GM21717 (cell line): ENCODE results near the gene SLC11A2.
"Not testable (repeated sequence)": the region's sequence is repeated elsewhere in the genome, so short reads cannot be mapped to it uniquely, and the experiment has no call there.

Experiments used
- ATAC-seq: cut with Tn5 transposase; IDR thresholded peaks from one replicate; pipeline ENCODE4 v1.9.1; 2021; ENCODE audit warnings: mild to moderate bottlenecking, moderate library complexity; ENCODE audit not compliant: unreplicated experiment

SLC11A2 gene

GRCh38 chr12:51027342-51027835, 1.2 kb upstream of the SLC11A2 start:
- ATAC-seq, result no peak

DNA sequence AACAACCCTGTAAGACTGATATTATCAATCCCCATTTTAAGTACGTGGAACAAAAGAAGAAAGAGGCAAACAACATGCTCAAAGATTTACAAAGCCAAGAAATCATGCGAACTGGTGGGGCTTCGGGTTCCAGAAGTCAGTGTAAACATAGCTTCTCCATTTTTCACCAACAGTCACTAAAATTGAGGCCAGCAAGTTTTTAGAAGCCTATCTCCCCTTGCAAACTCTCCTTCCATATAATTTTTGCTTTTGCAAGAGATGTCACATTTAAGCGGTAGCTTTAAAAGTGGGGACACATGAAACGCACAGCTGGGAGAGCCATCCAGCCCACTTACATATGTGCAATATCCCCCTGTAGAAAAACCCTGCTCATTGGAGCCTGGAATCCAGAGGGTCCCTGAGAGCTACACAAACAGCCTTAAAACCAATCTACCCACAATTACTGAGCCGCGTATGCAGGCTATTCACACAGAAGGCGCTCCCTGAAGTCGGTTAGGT, 797 bp downstream of the SLC11A2 start:
- no peak for ATAC-seq

DNA sequence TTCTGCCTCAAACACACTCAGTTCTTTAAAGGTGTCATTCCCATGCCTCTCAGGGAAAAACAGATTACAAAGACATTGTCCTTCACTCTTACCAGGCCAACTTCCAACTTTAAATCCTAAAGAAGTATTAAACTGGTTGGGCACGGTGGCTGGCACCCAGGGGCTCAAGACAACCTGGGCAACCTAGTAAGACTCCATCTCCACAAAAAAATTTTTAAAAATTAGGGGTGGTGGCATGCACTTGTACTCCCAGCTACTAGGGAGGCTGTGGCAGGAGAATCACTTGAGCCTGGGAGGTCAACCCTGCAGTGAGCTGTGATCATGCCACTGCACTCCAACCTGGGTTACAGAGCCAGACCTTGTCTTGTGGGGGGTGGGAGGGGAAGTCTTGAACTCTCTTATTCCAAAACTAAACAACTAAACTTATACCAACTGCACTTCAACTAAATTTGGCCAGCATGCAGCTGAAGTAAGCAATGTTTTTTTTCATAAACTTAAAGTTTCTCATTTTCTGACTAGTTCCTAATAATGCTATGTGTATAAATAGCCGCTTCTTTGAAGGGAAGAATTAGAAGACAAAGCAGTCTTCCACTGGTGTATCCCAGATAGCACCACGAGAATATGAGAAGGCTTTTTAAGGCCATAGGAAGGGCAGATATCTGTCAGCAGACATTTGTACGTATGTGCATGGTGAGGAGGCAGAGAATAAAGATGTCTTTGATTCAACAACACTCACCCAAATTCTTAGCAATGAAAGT, 2.4 kb downstream of the SLC11A2 start:
- no peak for ATAC-seq

DNA sequence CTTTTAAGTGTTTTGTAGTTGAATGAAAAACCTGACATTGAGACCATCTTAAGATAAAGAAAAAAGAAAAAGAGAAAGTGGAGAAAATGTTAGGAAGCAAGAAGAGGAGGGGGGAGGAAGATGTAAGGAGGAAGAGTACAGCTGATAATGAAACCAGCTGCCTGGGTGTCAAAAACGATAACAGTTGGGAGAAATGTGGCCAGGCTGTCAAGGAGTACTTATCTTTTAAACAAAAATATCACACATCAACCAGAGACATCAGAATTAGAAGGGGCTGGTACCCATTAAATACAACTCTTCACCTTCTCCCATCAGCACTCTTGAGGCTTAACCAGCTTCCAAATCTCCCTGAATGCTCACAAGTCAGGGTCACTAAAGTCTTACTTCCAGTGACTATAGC, 4.5 kb downstream of the SLC11A2 start:
- ATAC-seq, result no peak

GRCh38 chr12:51020448-51021182, 5.6 kb downstream of the SLC11A2 start:
- ATAC-seq, result no peak

GRCh38 chr12:51019927-51020326, 6.3 kb downstream of the SLC11A2 start:
- ATAC-seq, result no peak

GRCh38 chr12:51018956-51019355, 7.2 kb downstream of the SLC11A2 start:
- no peak for ATAC-seq

GRCh38 chr12:51017452-51017851, 8.7 kb downstream of the SLC11A2 start:
- no peak for ATAC-seq

- ATAC-seq, result not testable (repeated sequence)
These were observed 11.7 kb downstream of the SLC11A2 start for GRCh38 chr12:51014467-51014866.

GRCh38 chr12:51013441-51013840, 12.7 kb downstream of the SLC11A2 start:
- no peak for ATAC-seq

DNA sequence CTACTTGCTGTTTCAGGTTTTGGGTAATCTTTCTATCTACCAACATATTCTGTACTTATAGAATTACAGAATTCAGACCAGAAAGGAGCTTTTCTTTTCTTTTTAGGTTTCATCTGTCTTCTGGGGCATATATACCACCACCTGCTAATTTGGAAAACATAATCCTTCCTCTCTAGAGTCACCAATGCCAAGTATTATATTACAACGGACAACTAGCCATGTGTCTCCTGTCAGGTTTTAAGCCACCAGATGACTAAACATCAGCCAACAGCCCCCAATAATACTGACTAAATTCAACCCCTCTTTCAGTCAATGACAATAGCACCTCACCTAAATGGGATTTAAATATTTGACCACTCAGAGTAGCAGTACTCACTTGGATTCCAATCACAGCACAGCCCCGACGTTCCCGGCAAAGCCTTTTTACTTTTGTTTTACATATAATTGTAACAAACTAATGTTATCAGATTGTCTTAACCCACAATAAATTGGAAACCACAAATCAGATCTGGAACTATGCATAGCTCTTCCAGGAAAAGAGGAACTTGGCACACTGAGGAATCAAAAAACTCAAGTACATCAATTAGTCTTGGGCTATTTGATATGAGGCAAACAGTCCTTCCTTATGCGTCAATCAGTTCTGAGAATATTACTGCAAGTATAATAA, 13.5 kb downstream of the SLC11A2 start:
- ATAC-seq, result no peak

- ATAC-seq, result no peak
These were observed 14.2 kb downstream of the SLC11A2 start for GRCh38 chr12:51011955-51012354.

GRCh38 chr12:51009056-51009440, 17.1 kb downstream of the SLC11A2 start:
- ATAC-seq, result no peak

- no peak for ATAC-seq
These were observed 17.7 kb downstream of the SLC11A2 start for GRCh38 chr12:51008329-51009055.

DNA sequence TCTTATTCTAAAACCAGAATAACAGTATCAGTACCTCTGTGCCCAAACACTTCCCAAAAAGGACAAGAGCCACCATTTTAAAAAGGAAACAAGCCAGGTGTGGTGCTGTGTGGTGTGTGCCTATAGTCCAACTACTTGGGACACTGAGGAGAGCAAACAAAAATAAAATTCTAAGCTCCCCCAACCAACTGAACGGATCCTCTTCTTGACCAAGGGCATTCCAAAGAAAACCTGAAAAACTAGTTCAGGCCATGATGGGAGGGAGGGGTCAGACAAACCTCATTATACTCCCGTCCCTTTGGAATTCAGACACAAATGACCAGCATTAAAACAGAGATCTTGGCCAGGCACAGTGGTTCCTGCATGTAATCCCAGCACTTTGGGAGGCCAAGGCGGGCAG, 20.5 kb downstream of the SLC11A2 start:
- no peak for ATAC-seq

DNA sequence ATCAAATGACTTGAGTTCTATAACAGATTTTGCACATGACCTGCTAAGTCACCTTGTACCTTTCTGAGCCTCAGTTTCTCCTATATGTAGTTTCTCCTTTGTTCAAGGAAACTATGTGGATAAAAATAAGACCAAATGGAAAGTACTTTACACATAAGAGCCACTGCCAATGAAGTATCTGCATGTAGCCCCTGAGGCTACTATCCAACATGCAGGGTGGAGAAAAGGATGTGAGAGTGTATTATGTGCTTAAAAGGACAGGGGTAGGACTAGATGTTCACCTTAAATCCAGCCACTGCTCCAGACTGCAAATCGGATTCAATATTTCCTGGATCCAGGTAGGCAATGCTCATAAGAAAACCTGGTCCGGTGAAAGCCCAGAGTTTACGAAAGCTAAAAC, 21.2 kb downstream of the SLC11A2 start:
- ATAC-seq, result no peak

DNA sequence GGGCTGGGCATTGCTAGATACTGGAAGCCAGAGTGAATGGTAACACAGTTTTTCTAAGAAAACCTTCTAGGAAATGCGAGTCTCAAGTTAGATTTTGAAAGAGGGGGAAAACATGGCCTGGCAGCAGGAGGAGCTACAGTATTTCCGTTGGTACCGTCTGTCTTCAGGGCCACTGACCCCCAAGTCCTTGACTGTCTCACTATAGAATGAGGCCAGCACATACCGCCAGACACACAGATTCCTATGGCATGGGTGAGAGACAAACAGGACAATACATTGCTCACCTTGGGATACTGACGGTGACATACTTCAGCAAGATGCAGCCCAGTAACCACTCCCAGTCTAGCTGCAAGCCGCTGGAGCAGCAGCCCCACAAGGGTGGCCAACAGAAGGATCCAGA, 21.7 kb downstream of the SLC11A2 start:
- ATAC-seq, result no peak

DNA sequence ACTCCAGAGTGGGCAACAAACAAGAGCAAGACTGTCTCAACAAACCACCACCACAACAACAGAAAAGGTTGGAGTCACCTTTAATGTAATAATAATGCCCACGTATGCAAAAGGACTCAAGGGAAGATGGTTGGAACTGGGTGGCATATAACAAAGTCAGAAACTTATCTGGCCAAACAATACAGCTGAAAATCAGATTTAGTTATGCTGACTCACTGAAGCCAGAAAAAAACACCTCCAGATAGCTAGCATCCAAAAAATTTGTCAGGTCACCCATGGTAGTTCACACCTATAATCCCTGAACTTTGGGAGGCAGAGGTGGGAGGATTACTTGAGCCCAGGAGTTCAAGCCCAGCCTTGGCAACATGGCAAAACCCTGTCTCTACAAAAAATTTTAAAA, 24.4 kb downstream of the SLC11A2 start:
- ATAC-seq, result no peak

DNA sequence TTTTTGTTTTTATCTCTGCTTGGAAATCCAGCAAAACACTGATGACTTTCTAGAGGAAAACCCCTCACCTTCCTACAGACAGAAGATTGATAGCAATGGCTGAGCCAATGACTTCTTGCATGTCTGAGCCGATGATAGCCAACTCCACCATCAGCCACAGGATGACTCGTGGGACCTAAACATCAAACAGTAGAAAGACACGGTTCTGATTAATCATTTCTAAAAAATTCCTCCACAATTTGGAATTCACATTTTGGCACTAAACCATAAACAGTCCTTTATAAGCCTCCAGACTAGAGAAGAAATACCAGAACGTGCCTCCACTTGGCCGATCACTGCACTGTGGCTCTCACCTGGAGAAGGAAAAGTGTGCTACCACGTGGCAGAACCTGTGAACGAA, 25.9 kb downstream of the SLC11A2 start:
- no peak for ATAC-seq

- ATAC-seq, result no peak
These were observed 27.1 kb downstream of the SLC11A2 start for GRCh38 chr12:50999093-50999492.

- ATAC-seq, result no peak
These were observed 33.4 kb downstream of the SLC11A2 start for GRCh38 chr12:50992819-50993218.
